Epithelial cell of proximal tubule (primary cell): ENCODE data around the gene NTMT1. TPM values are rescaled to one million over a fixed set of nuclear protein-coding genes. Genes with fewer than 3 reads are reported as not detected.

Experiments used
- DNase-seq: peaks from one replicate; pipeline ENCODE4 v3.0.0-alpha.2; 2011; ENCODE audit warnings: low read depth
- H3K4me3 ChIP-seq: 2 replicates; pipeline ENCODE4 v1.5.1; 2011; ENCODE audit warnings: low read depth, mild to moderate bottlenecking, low read length
- CTCF ChIP-seq: conservative IDR thresholded peaks from 2 replicates; pipeline ENCODE4 v1.5.1; 2012; ENCODE audit warnings: low read depth, mild to moderate bottlenecking, low read length
- total RNA-seq: library from RNA; depleted of rRNA; stranded (reverse); fragments of >200 nt; gene quantifications from 2 replicates; pipeline ENCODE4 v1.2.3, GENCODE V29; 2015

NTMT1 gene
- total RNA-seq, 1 donor from 2014 or later: 37.9 TPM

- H3K4me3 ChIP-seq: peak overlapping the region; percentile 56
- no peak for DNase-seq
- no peak for TF ChIP-seq CTCF
Observed at GRCh38 chr9:129597355-129598088, 28.4 kb upstream of the NTMT1 start.

GRCh38 chr9:129598089-129598596 is 27.8 kb upstream of the NTMT1 start:
- DNase-seq: no peak
- no peak for TF ChIP-seq CTCF
- H3K4me3 ChIP-seq: peak overlapping the region; percentile 56

GRCh38 chr9:129601082-129601674 is 24.8 kb upstream of the NTMT1 start:
- H3K4me3 ChIP-seq: no peak overlapping the region
- DNase-seq: no peak
- TF ChIP-seq CTCF: no peak

GRCh38 chr9:129602598-129603415 is 23.2 kb upstream of the NTMT1 start:
- no peak for DNase-seq
- no peak overlapping the region for H3K4me3 ChIP-seq
- no peak for TF ChIP-seq CTCF

- TF ChIP-seq CTCF: no peak
- H3K4me3 ChIP-seq: no peak overlapping the region
- DNase-seq: no peak
Observed at GRCh38 chr9:129604056-129604765, 21.8 kb upstream of the NTMT1 start.

- no peak for TF ChIP-seq CTCF
- no peak overlapping the region for H3K4me3 ChIP-seq
- no peak for DNase-seq
Observed at GRCh38 chr9:129604766-129605163, 21.2 kb upstream of the NTMT1 start.
